NT2/D1 (cell line): ENCODE measurements around the gene CIB4.

Source experiments
- SUZ12 ChIP-seq: IDR thresholded peaks from 2 replicates; pipeline ENCODE4 v1.6.1; 2011; ENCODE audit not compliant: insufficient read length, insufficient read depth; ENCODE audit errors: extremely low read depth
- YY1 ChIP-seq: IDR thresholded peaks from 2 replicates; pipeline ENCODE4 v1.6.1; 2011; ENCODE audit not compliant: insufficient read length, insufficient read depth
- ZNF274 ChIP-seq: IDR thresholded peaks from 2 replicates; pipeline ENCODE4 v1.6.1; 2011; ENCODE audit warnings: mild to moderate bottlenecking, low read depth, low read length

DNA sequence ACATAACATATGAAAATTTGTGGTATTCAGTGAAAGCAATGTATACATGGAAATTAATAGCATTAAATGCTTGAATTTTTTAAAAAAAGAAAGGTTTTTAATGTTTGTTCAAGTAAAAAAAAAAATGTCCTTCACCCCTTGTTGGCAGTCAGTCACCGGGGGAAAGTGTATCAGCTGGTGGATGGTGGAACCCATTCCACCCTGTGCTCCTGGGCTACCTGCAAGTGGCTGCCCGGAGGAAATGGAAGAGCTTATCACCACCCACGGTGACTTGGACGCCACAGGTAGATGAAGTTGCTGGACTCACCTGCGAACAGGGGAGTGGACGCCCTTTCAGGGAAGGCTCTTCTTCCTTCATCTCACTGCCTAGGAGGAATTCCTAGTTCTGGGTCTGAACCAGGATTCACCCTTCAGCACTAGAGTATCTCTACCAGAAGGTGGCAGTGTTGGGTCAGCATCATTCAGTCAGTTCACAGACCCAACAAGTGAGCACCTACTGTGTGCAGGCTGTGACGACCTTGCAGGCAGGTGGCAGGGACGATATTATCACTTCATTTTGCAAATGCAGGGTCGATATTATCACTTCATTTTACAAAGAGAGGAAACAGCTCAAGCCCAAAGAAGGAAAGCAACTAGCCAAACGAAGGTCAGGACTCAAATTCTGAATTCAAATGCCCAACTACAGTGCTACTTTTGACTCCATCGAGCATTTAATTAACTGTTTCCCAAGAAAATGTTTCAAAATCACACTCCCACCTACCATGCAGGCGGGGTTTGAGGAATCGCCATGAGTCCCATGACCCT, 35.8 kb downstream of the CIB4 start:
- no peak for TF ChIP-seq ZNF274
- no peak for TF ChIP-seq SUZ12
- TF ChIP-seq YY1, result no peak
